ENCODE results near the gene HOXA4.

The HOXA4 gene

GRCh38 chr7:27151341-27151930 lies 20.9 kb upstream of the HOXA4 start:
- 100% methylated on average over 1 of the region's 27 CpGs; no CpG with 5 or more reads in 1 of the 2 donors for WGBS, 2 donors (ENCODE audit: extremely low coverage in 2 of 2, insufficient read length in 2 of 2, insufficient replicate concordance in 1 of 2)
- Histone ChIP-seq H3K4me2 (ENCODE audit: insufficient read depth, low read length, poor library complexity, severe bottlenecking) (peak overlapping the region; percentile 49), H3K4me3 (ENCODE audit: low read length in 2 of 2) (peak overlapping the region; percentile 34 to 36), H3K18ac (ENCODE audit: low read length) (peak overlapping the region; percentile 44), H2BK5ac (ENCODE audit: low read length) (no peak overlapping the region), H3K14ac (ENCODE audit: low read length) (no peak overlapping the region), H4K8ac (ENCODE audit: low read depth, low read length) (no peak overlapping the region), H3K27me3 (ENCODE audit: control insufficient read depth in 3 of 3, insufficient read depth in 3 of 3, low read depth in 1 of 3, low read length in 3 of 3) (peaks cover 82 to 99% (median 99%) of the 10 kb centered on the region in 3 experiments), H2AK5ac (ENCODE audit: low read depth, low read length) (no peak overlapping the region), H2BK12ac (ENCODE audit: low read length) (no peak overlapping the region), H4K91ac (ENCODE audit: low read depth, low read length, poor library complexity) (no peak overlapping the region), H2BK120ac (ENCODE audit: low read depth, low read length) (no peak overlapping the region), H2BK15ac (ENCODE audit: low read length) (no peak overlapping the region), H3K23ac (ENCODE audit: low read depth, low read length, poor library complexity) (peak overlapping the region; percentile 37), H2AFZ (ENCODE audit: low read length) (peak overlapping the region; percentile 86), H3K27ac (replicated peaks; ENCODE audit: low read length) (no peak overlapping the region), H3K4ac (ENCODE audit: low read length) (no peak overlapping the region), H3K4me1 (ENCODE audit: control insufficient read depth in 2 of 2, insufficient read depth in 1 of 2, low read depth in 1 of 2, low read length in 2 of 2) (no peaks in the 10 kb centered on the region), H3K79me1 (ENCODE audit: low read depth, low read length) (no peaks in the 10 kb centered on the region), H3K36me3 (replicated peaks in 1 of 2; ENCODE audit: control insufficient read depth in 2 of 2, insufficient read depth in 2 of 2, low read length in 2 of 2) (no peaks in the 10 kb centered on the region), H3K9me3 (replicated peaks in 1 of 2; ENCODE audit: control insufficient read depth in 2 of 2, insufficient read depth in 1 of 2, low read depth in 1 of 2, low read length in 2 of 2) (peaks cover 3 to 42% of the 10 kb centered on the region in 2 donors), H3K9ac (ENCODE audit: low read depth, low read length, poor library complexity) (peak overlapping the region; percentile 17)
- DNase-seq (ENCODE audit: low spot score), result no peak

- H3K4me1 ChIP-seq (ENCODE audit: control insufficient read depth in 2 of 2, insufficient read depth in 1 of 2, low read depth in 1 of 2, low read length in 2 of 2), result no peaks in the 10 kb centered on the region
- no peak overlapping the region for H2BK15ac ChIP-seq (ENCODE audit: low read length)
- H3K23ac ChIP-seq (ENCODE audit: low read depth, low read length, poor library complexity), result peak overlapping the region; percentile 37
- peak overlapping the region; percentile 49 for H3K4me2 ChIP-seq (ENCODE audit: insufficient read depth, low read length, poor library complexity, severe bottlenecking)
- H4K91ac ChIP-seq (ENCODE audit: low read depth, low read length, poor library complexity), result no peak overlapping the region
- H3K4me3 ChIP-seq (ENCODE audit: low read length in 2 of 2), result peak overlapping the region; percentile 34 to 36
- H2AFZ ChIP-seq (ENCODE audit: low read length), result peak overlapping the region; percentile 86
- no peak overlapping the region for H3K14ac ChIP-seq (ENCODE audit: low read length)
- no peak overlapping the region for H2BK5ac ChIP-seq (ENCODE audit: low read length)
- no peak overlapping the region for H2BK120ac ChIP-seq (ENCODE audit: low read depth, low read length)
- H3K79me1 ChIP-seq (ENCODE audit: low read depth, low read length), result no peaks in the 10 kb centered on the region
- H3K18ac ChIP-seq (ENCODE audit: low read length), result peak overlapping the region; percentile 44
- peaks cover 3 to 39% of the 10 kb centered on the region in 2 donors for H3K9me3 ChIP-seq (replicated peaks in 1 of 2; ENCODE audit: control insufficient read depth in 2 of 2, insufficient read depth in 1 of 2, low read depth in 1 of 2, low read length in 2 of 2)
- WGBS, 2 donors (ENCODE audit: extremely low coverage in 2 of 2, insufficient read length in 2 of 2, insufficient replicate concordance in 1 of 2), result no CpG with 5 or more reads among the region's 58 CpGs
- no peak overlapping the region for H2AK5ac ChIP-seq (ENCODE audit: low read depth, low read length)
- no peak overlapping the region for H4K8ac ChIP-seq (ENCODE audit: low read depth, low read length)
- H3K9ac ChIP-seq (ENCODE audit: low read depth, low read length, poor library complexity), result peak overlapping the region; percentile 17
- H3K27me3 ChIP-seq (ENCODE audit: control insufficient read depth in 3 of 3, insufficient read depth in 3 of 3, low read depth in 1 of 3, low read length in 3 of 3), result peaks cover 78 to 99% (median 99%) of the 10 kb centered on the region in 3 experiments
- no peak overlapping the region for H2BK12ac ChIP-seq (ENCODE audit: low read length)
- no peak overlapping the region for H3K27ac ChIP-seq (replicated peaks; ENCODE audit: low read length)
- no peak overlapping the region for H3K4ac ChIP-seq (ENCODE audit: low read length)
- H3K36me3 ChIP-seq (replicated peaks in 1 of 2; ENCODE audit: control insufficient read depth in 2 of 2, insufficient read depth in 2 of 2, low read length in 2 of 2), result no peaks in the 10 kb centered on the region
- no peak for DNase-seq (ENCODE audit: low spot score)
These were observed 20.2 kb upstream of the HOXA4 start for GRCh38 chr7:27150568-27151340.

- Histone ChIP-seq H2BK12ac (ENCODE audit: low read length) (no peak overlapping the region), H3K9me3 (replicated peaks in 1 of 2; ENCODE audit: control insufficient read depth in 2 of 2, insufficient read depth in 1 of 2, low read depth in 1 of 2, low read length in 2 of 2) (peaks cover 3 to 32% of the 10 kb centered on the region in 2 donors), H4K91ac (ENCODE audit: low read depth, low read length, poor library complexity) (no peak overlapping the region), H2BK15ac (ENCODE audit: low read length) (no peak overlapping the region), H3K27me3 (ENCODE audit: control insufficient read depth in 3 of 3, insufficient read depth in 3 of 3, low read depth in 1 of 3, low read length in 3 of 3) (peaks cover 78 to 99% (median 99%) of the 10 kb centered on the region in 3 experiments), H3K18ac (ENCODE audit: low read length) (no peak overlapping the region), H3K14ac (ENCODE audit: low read length) (no peak overlapping the region), H3K27ac (replicated peaks; ENCODE audit: low read length) (no peak overlapping the region), H2AK5ac (ENCODE audit: low read depth, low read length) (no peak overlapping the region), H2BK120ac (ENCODE audit: low read depth, low read length) (no peak overlapping the region), H4K8ac (ENCODE audit: low read depth, low read length) (no peak overlapping the region), H3K79me1 (ENCODE audit: low read depth, low read length) (no peaks in the 10 kb centered on the region), H3K4me1 (ENCODE audit: control insufficient read depth in 2 of 2, insufficient read depth in 1 of 2, low read depth in 1 of 2, low read length in 2 of 2) (no peaks in the 10 kb centered on the region), H3K23ac (ENCODE audit: low read depth, low read length, poor library complexity) (peak overlapping the region; percentile 73), H3K9ac (ENCODE audit: low read depth, low read length, poor library complexity) (no peak overlapping the region), H3K4ac (ENCODE audit: low read length) (no peak overlapping the region), H2BK5ac (ENCODE audit: low read length) (no peak overlapping the region), H3K4me3 (ENCODE audit: low read length in 2 of 2) (peak overlapping the region in 1 of 2 donors; percentile 32), H2AFZ (ENCODE audit: low read length) (peak overlapping the region; percentile 86), H3K4me2 (ENCODE audit: insufficient read depth, low read length, poor library complexity, severe bottlenecking) (no peak overlapping the region), H3K36me3 (replicated peaks in 1 of 2; ENCODE audit: control insufficient read depth in 2 of 2, insufficient read depth in 2 of 2, low read length in 2 of 2) (no peaks in the 10 kb centered on the region)
- WGBS, 2 donors (ENCODE audit: extremely low coverage in 2 of 2, insufficient read length in 2 of 2, insufficient replicate concordance in 1 of 2), result no CpG with 5 or more reads among the region's 13 CpGs
- no peak for DNase-seq (ENCODE audit: low spot score)
These were observed 19.4 kb upstream of the HOXA4 start for GRCh38 chr7:27149842-27150567.

Measured in neuronal stem cell (in vitro differentiated cells).